RWPE2 (cell line): Measurements from ENCODE around the gene CACNA2D3.

Experiments
- ATAC-seq: fragments of 200-7000 bp; cut with Tn5 transposase; 3 replicates; pipeline ENCODE4 v1.9.1; 2021; ENCODE audit warnings: low read depth
- DNase-seq: peaks from one replicate; pipeline ENCODE4 v3.0.0-alpha.2; 2020; ENCODE audit warnings: low spot score
- H3K27ac ChIP-seq: fragments of 450-650 bp; 2 replicates; pipeline ENCODE4 v1.5.1; 2017; ENCODE audit warnings: mild to moderate bottlenecking; ENCODE audit not compliant: poor library complexity, severe bottlenecking
- H3K27me3 ChIP-seq: fragments of 250-450 bp; sonication (Bioruptor Pico); 2 replicates; pipeline ENCODE4 v1.5.1; 2021; ENCODE audit warnings: mild to moderate bottlenecking, moderate library complexity; ENCODE audit not compliant: insufficient read depth, poor library complexity, severe bottlenecking
- H3K36me3 ChIP-seq: fragments of 250-450 bp; sonication (Bioruptor Pico); 2 replicates; pipeline ENCODE4 v1.5.1; 2020; ENCODE audit warnings: low read depth, mild to moderate bottlenecking, moderate library complexity
- H3K4me1 ChIP-seq: fragments of 250-450 bp; sonication (Bioruptor Pico); 2 replicates; pipeline ENCODE4 v1.5.1; 2021; ENCODE audit warnings: mild to moderate bottlenecking, moderate library complexity; ENCODE audit not compliant: insufficient read depth, poor library complexity, severe bottlenecking
- H3K4me3 ChIP-seq: fragments of 250-450 bp; sonication (Bioruptor Pico); 2 replicates; pipeline ENCODE4 v1.5.1; 2021; ENCODE audit warnings: mild to moderate bottlenecking, moderate library complexity; ENCODE audit not compliant: severe bottlenecking
- H3K9me3 ChIP-seq: fragments of 250-450 bp; sonication (Bioruptor Pico); 2 replicates; pipeline ENCODE4 v1.5.1; 2021; ENCODE audit warnings: mild to moderate bottlenecking, moderate library complexity; ENCODE audit not compliant: severe bottlenecking
- CTCF ChIP-seq: fragments of 450-650 bp; IDR thresholded peaks from one replicate; pipeline ENCODE4 v1.5.1; 2017; ENCODE audit warnings: mild to moderate bottlenecking, moderate library complexity; ENCODE audit not compliant: poor library complexity, severe bottlenecking

CACNA2D3 gene

GRCh38 chr3:54822206-54822605 lies 699.9 kb downstream of the CACNA2D3 start:
- DNase-seq (no peak), ATAC-seq (no peak)
- Histone ChIP-seq H3K4me3 (no peak overlapping the region), H3K36me3 (no peaks in the 10 kb centered on the region), H3K4me1 (no peaks in the 10 kb centered on the region), H3K27ac (no peak overlapping the region), H3K9me3 (no peaks in the 10 kb centered on the region), H3K27me3 (no peaks in the 10 kb centered on the region)
- no peak for TF ChIP-seq CTCF

GRCh38 chr3:54826251-54826691 lies 703.9 kb downstream of the CACNA2D3 start:
- no peaks in the 10 kb centered on the region for H3K4me1 ChIP-seq
- TF ChIP-seq CTCF, result no peak
- H3K27me3 ChIP-seq, result no peaks in the 10 kb centered on the region
- H3K4me3 ChIP-seq, result no peak overlapping the region
- no peaks in the 10 kb centered on the region for H3K9me3 ChIP-seq
- ATAC-seq, result no peak
- no peaks in the 10 kb centered on the region for H3K36me3 ChIP-seq
- no peak overlapping the region for H3K27ac ChIP-seq
- no peak for DNase-seq

GRCh38 chr3:54827056-54827687 lies 704.8 kb downstream of the CACNA2D3 start:
- DNase-seq, result no peak
- Histone ChIP-seq H3K4me3 (no peak overlapping the region), H3K27ac (no peak overlapping the region), H3K9me3 (no peaks in the 10 kb centered on the region), H3K27me3 (no peaks in the 10 kb centered on the region), H3K36me3 (no peaks in the 10 kb centered on the region), H3K4me1 (no peaks in the 10 kb centered on the region)
- no peak for ATAC-seq
- TF ChIP-seq CTCF, result no peak

- Histone ChIP-seq H3K4me1 (no peaks in the 10 kb centered on the region), H3K27ac (no peak overlapping the region), H3K36me3 (no peaks in the 10 kb centered on the region), H3K9me3 (no peaks in the 10 kb centered on the region), H3K27me3 (no peaks in the 10 kb centered on the region), H3K4me3 (no peak overlapping the region)
- ATAC-seq, result no peak
- no peak for DNase-seq
- no peak for TF ChIP-seq CTCF
Measured at GRCh38 chr3:54827776-54828175, 705.4 kb downstream of the CACNA2D3 start.

GRCh38 chr3:54830658-54831057 lies 708.3 kb downstream of the CACNA2D3 start:
- H3K9me3 ChIP-seq, result no peaks in the 10 kb centered on the region
- DNase-seq (no peak), ATAC-seq (no peak)
- no peak overlapping the region for H3K27ac ChIP-seq
- TF ChIP-seq CTCF, result peak; percentile 46
- H3K4me1 ChIP-seq, result no peaks in the 10 kb centered on the region
- H3K4me3 ChIP-seq, result no peak overlapping the region
- no peaks in the 10 kb centered on the region for H3K36me3 ChIP-seq
- no peaks in the 10 kb centered on the region for H3K27me3 ChIP-seq
